Skin of body (tissue), 2 donors: ENCODE results near the gene ALOX5. TPM values are rescaled to one million over a fixed set of nuclear protein-coding genes. Genes with fewer than 3 reads are reported as not detected.
"Not testable (repeated sequence)": the region's sequence is repeated elsewhere in the genome, so short reads cannot be mapped to it uniquely, and the experiment has no call there.

Source experiments
- DNase-seq: peaks from one replicate; lab custom pipeline; 2025; lab: John Stamatoyannopoulos, UW
- total RNA-seq: library from RNA; depleted of rRNA; stranded (reverse); fragments of >200 nt; gene quantifications from one replicate; pipeline ENCODE4 v1.2.3, GENCODE V29; 2014

Gene ALOX5
- total RNA-seq, 1 donor from 2014 or later, result 9.4 TPM

DNA sequence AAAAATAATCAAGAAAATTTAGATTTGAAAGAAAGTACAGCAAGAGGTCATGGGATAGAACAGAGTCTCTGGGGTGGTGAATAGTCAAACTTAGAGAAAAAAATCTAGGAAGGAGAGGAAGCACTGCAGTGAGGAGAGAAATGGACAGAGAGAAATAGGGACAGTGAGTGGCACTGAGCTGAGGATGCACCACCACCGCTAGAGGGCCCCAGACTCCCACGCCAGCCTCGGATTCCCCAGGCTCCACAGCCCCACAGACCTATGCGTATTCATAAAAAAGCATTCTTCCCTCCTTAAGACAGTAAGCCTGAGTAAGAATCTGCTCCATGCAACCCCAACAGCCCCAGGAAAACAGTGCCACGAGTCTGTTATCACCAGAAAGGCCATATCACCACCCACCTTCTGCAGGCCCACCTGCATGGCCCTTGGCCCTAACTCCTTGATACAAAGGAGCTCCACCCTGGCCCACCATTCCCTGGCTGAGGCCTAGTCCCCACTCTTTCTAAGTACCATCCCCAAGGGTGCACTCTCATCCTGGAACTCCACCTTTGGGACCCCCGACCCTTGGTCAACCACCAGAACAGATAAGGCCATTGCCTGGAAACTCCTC is 91.0 kb downstream of the ALOX5 start:
- peak; percentile 38 for DNase-seq

DNA sequence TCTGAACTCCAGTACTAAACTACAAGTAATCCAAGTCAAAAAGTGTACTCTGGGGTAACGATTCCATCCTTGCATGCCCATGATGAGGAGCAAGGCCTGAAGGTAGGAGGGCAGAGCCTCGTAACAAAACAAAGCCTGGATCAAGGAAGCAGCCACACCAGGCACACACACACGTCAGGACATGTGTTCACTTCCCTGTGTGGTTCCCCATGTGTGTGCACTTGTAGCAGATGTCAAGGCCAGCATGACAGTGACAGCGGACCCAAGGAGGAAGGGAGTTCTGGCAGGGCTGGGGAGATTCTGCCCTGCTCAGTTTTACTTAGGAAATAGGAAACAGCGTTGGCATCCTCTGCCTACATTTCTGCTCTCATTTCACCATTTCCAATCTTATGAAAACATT is 92.8 kb downstream of the ALOX5 start:
- DNase-seq, result no peak

DNA sequence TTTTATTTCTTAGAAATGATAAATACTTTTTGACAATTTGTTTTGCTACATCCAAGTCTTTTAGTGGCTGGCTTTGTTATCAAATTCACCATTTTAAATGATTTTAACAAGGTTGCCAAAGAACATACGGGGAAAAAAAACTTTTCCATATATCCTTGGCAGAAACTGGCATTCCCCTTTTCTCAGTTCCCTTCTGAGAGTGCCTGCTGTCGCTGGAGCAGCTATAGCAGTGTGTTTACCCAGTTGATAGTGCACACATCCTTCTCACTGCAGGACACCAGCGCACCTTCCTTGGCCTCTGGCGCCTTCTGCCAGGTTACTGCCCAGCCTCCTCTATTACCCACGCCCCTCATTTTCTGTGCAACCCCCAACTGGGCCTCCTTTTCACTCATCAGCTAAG is 94.1 kb downstream of the ALOX5 start:
- DNase-seq, result no peak

DNA sequence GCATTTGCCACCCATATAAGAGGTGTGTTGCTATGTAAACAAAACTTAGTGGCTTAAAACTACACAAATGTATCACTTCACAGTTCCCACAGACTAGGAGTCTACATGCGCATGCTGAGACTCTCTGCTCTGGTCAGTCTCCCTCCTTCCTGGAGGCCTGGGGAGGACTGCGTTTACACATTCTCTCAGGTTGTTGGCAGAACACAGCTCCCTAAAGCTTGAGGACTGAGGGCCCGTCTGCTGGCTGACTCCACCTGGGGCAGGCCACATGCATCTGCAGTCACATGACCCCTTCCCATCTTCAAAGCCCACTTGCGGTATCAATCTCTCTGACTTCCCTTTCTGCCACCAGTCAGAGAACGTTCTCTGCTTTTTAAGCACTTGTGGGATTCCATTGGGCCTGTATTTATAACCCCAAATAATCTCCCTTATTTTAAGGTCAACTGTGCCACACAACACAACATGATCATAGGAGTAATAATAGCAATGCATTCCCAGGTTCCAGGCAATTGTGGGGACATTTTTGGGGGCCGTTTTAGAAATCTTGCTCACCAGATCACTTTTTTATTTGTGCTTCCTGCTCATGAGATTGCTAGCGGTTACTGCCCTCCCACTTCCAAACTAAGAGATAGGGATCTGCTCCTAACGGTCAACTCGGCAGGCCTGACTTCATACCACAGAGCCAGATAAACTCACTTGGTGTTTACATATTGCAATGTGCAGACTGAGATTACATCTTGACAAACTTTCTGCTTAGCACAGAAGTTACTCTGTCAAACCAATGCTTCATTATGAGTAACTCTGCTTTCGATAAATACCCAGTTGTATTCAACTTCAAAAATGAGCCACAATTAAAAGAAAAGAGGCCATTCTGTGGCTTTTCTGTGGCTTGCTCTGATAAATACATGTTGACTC is 96.3 kb downstream of the ALOX5 start:
- no peak for DNase-seq

DNA sequence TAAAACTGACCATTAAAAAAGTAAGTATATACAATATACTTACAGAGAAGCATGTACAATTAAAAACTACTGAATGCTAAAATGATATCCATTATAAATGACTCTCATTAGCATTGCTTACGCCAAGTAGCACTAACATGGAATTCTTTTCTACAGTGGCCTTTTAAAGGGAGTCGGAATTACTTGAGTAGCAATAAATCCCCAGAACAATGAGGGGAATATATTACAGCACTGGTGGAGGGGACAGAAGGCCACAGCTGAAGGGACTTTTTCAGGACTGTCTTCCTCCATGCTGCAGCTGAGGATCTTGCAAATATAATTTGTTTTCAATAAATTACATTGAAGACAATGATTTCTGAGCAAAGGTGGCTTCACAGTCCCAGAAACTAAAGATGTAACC is 97.0 kb downstream of the ALOX5 start:
- no peak for DNase-seq

DNA sequence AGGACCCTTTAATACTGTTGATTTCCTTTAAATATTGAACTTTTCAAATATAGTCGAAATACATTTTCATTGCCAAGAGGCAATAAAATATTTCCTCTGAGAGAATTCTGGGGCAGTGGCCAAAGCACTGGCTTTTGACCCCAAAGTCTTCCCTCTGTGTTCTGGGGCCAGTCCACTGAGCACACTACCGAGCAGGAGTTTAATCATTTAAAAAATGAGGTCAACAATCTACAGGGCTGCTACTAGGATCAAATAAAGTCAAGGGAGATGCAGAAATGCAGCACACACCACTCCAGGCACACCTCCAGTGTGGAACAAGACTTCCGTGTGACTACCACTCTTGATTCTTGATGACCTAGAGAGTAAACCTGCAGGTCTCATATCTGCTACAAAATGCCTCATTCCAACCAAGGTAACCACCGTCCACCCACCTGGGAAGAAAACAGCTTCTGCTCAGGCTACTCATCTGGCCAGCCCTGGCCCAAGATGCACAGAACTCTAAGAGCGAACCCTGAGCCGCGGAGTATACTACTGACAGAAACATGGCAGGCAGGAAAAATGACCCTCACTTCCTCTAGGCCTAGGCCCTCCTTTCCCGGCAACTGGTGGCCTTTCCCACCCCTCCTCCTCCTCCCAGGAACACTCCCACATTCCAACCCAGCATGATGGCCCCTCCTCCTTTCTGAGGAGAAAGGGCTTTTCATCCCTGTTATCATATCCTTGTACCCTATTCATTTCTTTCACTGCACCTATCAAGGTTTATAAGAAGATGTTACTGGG is 97.7 kb downstream of the ALOX5 start:
- no peak for DNase-seq

DNA sequence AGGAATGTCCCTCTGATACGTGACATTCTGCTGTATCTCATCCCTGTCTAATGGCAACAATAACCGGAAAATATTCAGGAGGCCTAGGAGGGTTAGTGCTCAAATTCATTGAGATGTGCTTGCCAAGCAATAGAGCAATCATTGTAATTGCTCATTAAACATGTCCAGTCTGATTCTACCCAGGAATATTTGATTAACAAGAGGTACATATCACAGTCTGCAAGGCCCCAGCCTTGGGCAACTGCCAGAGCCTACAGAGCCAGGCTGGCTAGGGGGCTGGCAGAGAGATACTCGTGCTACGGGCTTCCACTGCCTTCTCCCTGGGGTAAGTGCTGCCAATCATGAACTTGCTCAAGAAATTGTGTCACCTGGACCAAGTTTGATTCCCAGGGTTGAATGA is 99.1 kb downstream of the ALOX5 start:
- no peak for DNase-seq

DNA sequence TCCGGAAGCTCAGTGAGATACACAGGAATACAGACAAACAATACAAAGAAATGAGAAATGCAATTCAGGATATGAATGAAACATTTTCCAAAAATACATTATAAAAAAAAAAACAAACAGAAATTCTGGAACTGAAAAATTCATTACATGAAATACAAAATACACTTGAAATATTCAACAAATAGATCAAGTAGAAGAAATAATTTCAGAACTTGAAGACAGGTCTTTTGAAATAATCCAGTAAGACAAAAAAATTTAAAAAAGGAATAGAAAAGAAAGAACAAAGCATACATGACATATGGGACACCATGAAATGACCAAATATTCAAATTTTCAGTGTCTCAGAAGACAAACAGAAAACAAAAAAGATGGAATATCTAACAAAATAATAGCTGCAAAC is 102.5 kb downstream of the ALOX5 start:
- no peak for DNase-seq

DNA sequence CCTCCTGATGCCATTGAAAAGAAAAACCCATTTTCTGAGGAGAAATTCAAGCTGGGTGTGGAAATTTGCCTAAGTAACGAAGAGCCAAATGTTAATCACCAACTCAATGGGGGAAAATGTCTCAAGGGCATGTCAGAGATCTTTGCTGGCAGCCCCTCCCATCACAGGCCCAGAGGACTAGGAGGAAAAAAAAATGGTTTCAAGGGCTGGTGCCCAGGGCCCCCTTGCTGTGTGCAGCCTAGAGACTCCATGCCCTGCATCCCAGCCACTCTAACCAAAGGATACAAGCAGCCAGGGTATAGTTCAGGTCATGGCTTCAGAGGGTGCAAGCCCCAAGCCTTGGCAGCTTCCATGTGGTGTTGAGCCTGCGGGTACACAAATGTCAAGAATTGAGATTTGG is 106.3 kb downstream of the ALOX5 start:
- no peak for DNase-seq

DNA sequence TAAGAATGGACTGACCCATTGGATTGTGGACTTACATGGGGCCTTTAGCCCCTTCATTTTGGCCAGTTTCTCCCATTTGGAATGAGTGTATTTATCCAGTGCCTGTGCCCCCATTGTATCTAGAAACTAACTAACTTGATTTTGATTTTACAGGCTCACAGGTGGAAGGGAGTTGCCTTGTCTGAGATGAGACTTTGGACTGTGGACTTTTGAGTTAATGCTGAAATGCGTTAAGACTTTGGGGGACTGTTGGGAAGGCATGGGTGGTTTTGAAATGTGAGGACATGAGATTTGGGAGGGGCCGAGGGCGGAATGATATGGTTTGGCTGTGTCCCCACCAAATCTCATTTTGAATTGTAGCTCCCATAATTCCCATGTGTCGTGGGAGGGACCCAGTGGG is 107.1 kb downstream of the ALOX5 start:
- DNase-seq, result not testable (repeated sequence)

DNA sequence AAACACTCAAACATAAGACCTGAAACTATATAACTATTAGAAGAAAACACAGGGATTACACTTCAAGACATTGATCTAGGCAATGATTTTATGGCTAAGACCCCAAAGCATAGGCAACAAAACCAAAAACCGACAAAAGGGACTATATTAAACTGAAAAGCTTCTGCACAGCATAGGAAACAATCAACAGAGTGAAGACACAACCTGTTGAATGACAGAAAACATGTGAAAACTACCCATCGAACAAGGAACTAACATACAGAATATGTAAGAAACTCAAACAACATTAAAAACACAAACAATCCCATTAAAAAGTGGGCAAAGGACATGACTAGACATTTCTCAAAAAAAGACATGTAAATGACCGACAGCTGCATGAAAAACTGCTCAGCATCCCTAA is 109.0 kb downstream of the ALOX5 start:
- DNase-seq, result no peak

DNA sequence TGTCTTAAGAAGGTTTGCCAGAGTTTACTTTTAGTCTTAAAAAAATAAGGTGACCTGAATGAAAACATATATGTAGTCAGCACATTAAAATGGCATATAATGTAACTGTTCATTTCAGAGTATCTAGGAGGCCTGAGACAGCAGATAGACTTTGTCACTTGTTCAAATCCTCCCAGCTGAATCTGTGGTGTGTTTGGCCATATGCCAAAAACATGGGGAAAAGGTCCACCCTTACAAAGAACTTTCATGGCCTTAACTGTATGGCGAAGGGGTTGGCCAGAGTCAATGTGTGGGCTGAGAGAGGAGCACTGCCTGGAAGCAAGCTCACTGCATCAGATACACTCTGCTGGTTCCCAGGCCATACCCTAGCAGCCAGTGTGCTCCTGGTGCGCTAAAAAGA is 113.7 kb downstream of the ALOX5 start:
- no peak for DNase-seq

DNA sequence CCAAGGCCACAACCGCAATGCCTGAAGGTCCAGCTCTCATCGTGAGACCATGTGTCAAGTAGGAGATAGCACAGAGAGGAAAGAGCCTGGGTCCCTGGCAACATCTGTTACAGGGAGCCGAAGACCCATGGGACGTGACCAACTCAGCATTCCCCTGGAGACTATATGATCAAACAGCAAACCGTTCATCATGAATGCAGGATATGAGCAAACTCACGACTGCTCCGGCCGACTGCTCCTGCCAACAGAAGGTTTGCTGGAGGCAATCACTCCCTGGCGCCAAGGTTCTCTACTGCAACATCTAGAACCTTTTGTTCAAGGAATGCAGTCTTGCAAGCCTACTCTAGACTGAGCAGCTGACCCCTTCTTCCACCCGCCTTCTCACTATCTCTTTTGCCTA is 114.3 kb downstream of the ALOX5 start:
- no peak for DNase-seq

DNA sequence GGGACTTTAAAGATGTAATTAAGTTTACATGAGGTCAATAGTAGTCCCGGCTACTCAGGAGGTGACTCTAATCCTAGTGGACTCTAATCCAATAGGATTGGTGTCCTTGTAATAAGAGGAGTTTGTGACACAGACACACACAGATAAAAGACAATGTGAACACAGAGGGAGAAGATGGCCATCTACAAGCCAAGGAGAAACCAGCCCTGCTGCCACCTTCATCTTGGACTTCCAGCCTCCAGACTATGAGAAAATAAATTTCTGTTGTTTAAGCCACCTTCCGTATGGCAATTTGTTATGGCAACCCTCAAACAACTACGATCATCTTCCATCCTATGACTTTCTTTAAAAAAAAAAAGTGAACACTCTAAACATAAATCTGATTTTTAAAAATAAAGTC is 116.3 kb downstream of the ALOX5 start:
- DNase-seq, result no peak

DNA sequence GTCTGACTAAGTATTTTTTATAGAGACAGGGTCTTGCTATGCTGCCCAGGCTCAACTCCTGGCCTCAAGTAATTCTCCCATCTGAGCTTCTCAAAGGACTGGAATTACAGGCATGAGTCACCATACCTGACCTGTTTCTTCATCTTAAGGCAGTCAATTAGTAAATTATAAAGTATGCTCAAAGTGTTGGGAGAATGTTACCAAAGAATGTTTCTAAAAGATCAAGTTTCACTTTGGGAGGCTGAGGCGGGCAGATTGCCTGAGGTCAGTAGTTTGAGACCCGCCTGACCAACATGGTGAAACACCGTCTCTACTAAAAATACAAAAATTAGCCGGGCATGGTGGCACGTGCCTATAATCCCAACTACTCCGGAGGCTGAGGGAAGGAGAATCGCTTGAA is 117.0 kb downstream of the ALOX5 start:
- DNase-seq, result no peak

Other genes starting within 250 kb of the ALOX5 start
- 0.10 TPM for gene OR13A1, start 58.6 kb upstream of the ALOX5 start, total RNA-seq